Activated B cell treated with CpG ODN at 0.5 μM for 24 hours (primary cell): ENCODE results near the gene NLN. TPM values are rescaled to one million over a fixed set of nuclear protein-coding genes. Genes with fewer than 3 reads are reported as not detected.

Experiments
- ATAC-seq: fragments of 200-7000 bp; cut with Tn5 transposase; one replicate; pipeline ENCODE4 v1.10.0; 2021; ENCODE audit warnings: low read depth, mild to moderate bottlenecking, moderate library complexity
- CTCF ChIA-PET: fragments of 350-600 bp; sonication (Branson Sonifier 250); formaldehyde crosslinking; loops from one replicate; lab custom pipeline; 2021; ENCODE audit warnings: antibody characterized with exemption; lab: Charles Lee
- POLR2A ChIA-PET: fragments of 350-600 bp; sonication (Branson Sonifier 250); formaldehyde crosslinking; loops from one replicate; lab custom pipeline; 2021; ENCODE audit warnings: antibody characterized with exemption; lab: Charles Lee
- DNase-seq: peaks from one replicate; pipeline ENCODE4 v3.0.0; 2022
- H3K27ac Mint-ChIP-seq: one replicate; pipeline ENCODE4 v1.8.0; 2020; ENCODE audit warnings: mixed read lengths
- H3K27me3 Mint-ChIP-seq: one replicate; pipeline ENCODE4 v1.8.0; 2021; ENCODE audit warnings: mixed read lengths
- H3K36me3 Mint-ChIP-seq: one replicate; pipeline ENCODE4 v1.8.0; 2021; ENCODE audit warnings: low read depth, mixed read lengths
- H3K4me1 Mint-ChIP-seq: one replicate; pipeline ENCODE4 v1.8.0; 2021; ENCODE audit warnings: mixed read lengths
- H3K4me3 Mint-ChIP-seq: one replicate; pipeline ENCODE4 v1.8.0; 2020; ENCODE audit warnings: mild to moderate bottlenecking, mixed read lengths
- H3K9me3 Mint-ChIP-seq: one replicate; pipeline ENCODE4 v1.8.0; 2020; ENCODE audit warnings: mixed read lengths
- intact Hi-C: fragments of 100-400 bp; cut with micrococcal nuclease; formaldehyde crosslinking; loops from one replicate; pipeline ENCODE4 v1.15.1; 2024
- total RNA-seq: library from RNA; stranded (reverse); gene quantifications from 2 replicates; pipeline ENCODE4 v1.2.3, GENCODE V29; 2022
- TF ChIP-seq, protein P1 (sequence below): fragments of 200-600 bp; IDR thresholded peaks from one replicate; pipeline ENCODE4 v1.8.0; 2022; ENCODE audit warnings: antibody characterized with exemption, mild to moderate bottlenecking

Gene NLN
- total RNA-seq, 1 donor from 2014 or later: 16.5 TPM

DNA sequence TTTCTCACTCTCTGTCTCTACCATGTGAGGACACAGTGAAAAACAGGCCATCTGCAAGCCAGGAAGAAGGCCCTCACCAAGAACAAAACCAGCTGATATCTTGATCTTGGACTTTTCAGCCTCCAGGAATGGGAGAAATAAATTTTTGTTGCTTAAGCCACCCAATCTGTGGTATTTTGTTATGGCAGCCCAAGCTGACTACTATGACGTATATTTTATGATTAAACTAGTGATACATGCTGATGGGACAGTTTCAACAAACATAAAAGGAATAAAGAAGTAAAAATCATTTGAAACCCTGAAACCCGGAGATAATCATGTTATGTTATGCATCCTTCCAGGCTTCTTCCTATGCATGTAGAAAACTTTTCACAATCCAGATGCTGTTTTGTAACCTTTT, 132.9 kb downstream of the NLN start:
- Mint-ChIP-seq H3K4me1 (peaks cover 8% of the 10 kb centered on the region), H3K4me3 (no peak overlapping the region), H3K9me3 (peaks cover 4% of the 10 kb centered on the region), H3K36me3 (no peaks in the 10 kb centered on the region), H3K27ac (no peak overlapping the region), H3K27me3 (peaks cover 5% of the 10 kb centered on the region)
- CTCF ChIA-PET: no interaction called here
- ATAC-seq (no peak), DNase-seq (no peak)
- POLR2A ChIA-PET: no interaction called here
- TF ChIP-seq, protein P1, sequence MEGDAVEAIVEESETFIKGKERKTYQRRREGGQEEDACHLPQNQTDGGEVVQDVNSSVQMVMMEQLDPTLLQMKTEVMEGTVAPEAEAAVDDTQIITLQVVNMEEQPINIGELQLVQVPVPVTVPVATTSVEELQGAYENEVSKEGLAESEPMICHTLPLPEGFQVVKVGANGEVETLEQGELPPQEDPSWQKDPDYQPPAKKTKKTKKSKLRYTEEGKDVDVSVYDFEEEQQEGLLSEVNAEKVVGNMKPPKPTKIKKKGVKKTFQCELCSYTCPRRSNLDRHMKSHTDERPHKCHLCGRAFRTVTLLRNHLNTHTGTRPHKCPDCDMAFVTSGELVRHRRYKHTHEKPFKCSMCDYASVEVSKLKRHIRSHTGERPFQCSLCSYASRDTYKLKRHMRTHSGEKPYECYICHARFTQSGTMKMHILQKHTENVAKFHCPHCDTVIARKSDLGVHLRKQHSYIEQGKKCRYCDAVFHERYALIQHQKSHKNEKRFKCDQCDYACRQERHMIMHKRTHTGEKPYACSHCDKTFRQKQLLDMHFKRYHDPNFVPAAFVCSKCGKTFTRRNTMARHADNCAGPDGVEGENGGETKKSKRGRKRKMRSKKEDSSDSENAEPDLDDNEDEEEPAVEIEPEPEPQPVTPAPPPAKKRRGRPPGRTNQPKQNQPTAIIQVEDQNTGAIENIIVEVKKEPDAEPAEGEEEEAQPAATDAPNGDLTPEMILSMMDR: no peak
- intact Hi-C loops: no loop called here

DNA sequence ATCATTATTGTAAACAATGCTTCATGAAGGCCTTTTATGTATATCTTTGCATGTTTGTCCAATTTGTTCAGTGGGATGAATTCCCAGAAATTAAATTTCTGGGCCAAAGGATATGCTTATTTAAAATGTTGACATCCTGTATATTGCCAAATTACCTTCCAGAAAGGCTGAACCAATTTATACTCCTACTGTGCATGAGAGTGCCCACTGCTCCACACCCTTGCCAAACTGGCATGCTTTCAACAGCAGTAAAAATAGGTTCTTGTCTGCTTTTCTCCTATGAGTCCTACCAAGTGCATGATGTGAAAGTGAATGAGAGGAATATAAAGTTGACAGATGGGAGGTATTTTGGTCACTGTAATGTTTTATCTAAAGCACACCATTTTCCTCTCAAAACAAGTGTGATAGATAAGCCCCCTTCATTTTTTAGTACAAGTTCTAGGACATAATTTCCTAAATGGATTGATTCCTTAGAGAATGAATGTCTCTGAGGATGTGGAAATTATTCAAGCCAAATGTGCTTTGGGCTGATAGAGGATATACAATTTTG, 133.8 kb downstream of the NLN start:
- ChIA-PET CTCF (no interaction called here), POLR2A (no interaction called here)
- TF ChIP-seq, protein P1: no peak
- no peak for DNase-seq
- H3K9me3 Mint-ChIP-seq: peaks cover 4% of the 10 kb centered on the region
- peaks cover 8% of the 10 kb centered on the region for H3K4me1 Mint-ChIP-seq
- no peaks in the 10 kb centered on the region for H3K36me3 Mint-ChIP-seq
- intact Hi-C loops: no loop called here
- peaks cover 5% of the 10 kb centered on the region for H3K27me3 Mint-ChIP-seq
- no peak for ATAC-seq
- no peak overlapping the region for H3K27ac Mint-ChIP-seq
- H3K4me3 Mint-ChIP-seq: no peak overlapping the region

DNA sequence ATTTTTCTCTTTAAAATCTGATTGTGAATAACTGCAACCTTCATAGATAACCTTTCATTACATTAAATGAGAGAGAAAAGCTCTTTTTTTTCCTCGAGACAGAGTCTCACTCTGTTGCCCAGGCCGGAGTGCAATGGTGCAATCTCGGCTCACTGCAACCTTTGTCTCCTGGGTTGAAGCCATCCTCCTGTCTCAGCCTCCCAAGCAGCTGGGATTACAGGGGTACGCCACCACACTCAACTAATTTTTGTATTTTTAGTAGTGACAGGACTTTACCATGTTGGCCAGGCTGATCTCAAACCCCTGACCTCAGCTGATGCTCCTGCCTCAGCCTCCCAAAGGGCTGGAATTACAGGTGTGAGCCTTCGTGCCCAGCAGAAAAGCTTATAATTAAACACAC, 134.5 kb downstream of the NLN start:
- CTCF ChIA-PET: no interaction called here
- POLR2A ChIA-PET: no interaction called here
- Mint-ChIP-seq H3K27me3 (peaks cover 5% of the 10 kb centered on the region), H3K9me3 (peaks cover 3% of the 10 kb centered on the region), H3K4me3 (no peak overlapping the region), H3K27ac (no peak overlapping the region), H3K4me1 (peaks cover 8% of the 10 kb centered on the region), H3K36me3 (no peaks in the 10 kb centered on the region)
- intact Hi-C loops: no loop called here
- TF ChIP-seq, protein P1: no peak
- no peak for ATAC-seq
- no peak for DNase-seq

DNA sequence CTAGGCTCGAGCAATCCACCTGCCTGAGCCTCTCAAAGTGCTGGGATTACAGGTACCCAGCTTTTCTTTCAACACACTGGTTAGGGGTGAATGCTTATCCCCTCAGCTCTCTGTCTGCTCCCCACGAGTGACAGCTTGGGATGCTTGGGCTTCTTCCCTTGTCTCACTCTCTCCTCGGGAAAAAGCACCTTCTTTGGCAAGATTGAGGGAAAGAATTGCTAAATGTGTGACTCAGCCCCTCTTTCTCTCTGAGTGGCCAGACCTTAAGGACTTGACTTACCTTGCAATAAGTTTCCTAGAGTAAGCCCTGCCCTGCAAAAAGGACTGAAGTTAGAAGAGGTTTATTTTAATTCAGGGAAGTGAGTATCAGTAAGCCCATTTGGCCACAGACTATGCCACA, 136.3 kb downstream of the NLN start:
- no peaks in the 10 kb centered on the region for H3K9me3 Mint-ChIP-seq

DNA sequence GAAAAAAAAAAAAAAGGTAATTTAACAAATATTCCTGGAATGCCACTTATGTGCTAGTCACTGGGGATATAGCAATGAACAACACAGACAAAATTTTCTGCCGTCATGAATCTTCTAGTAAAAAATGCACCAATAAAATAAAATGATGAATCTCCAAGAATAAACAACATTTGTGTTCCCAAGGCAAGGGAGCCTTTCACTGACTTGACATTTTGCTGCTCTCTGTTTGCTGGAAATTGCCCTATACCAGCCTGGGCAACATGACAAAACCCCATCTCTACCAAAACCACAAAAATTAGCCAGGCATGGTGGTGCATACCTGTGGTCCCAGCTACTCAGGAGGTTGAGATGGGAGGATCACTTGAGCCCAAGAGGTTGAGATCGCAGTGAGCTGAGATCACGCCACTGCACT, 139.8 kb downstream of the NLN start:
- DNase-seq (no peak), ATAC-seq (no peak)
- H3K27ac Mint-ChIP-seq: no peak overlapping the region
- H3K4me1 Mint-ChIP-seq: peaks cover 10% of the 10 kb centered on the region
- H3K9me3 Mint-ChIP-seq: no peaks in the 10 kb centered on the region
- TF ChIP-seq, protein P1: no peak
- no peaks in the 10 kb centered on the region for H3K36me3 Mint-ChIP-seq
- peaks cover 5% of the 10 kb centered on the region for H3K27me3 Mint-ChIP-seq
- POLR2A ChIA-PET: no interaction called here
- CTCF ChIA-PET: no interaction called here
- no peak overlapping the region for H3K4me3 Mint-ChIP-seq
- intact Hi-C loops: no loop called here

More for the DNA sequence above, 136.3 kb downstream of the NLN start:
- POLR2A ChIA-PET: no interaction called here
- DNase-seq (no peak), ATAC-seq (no peak)
- Mint-ChIP-seq H3K27me3 (peaks cover 5% of the 10 kb centered on the region), H3K4me3 (no peak overlapping the region), H3K27ac (no peak overlapping the region), H3K4me1 (peaks cover 8% of the 10 kb centered on the region), H3K36me3 (no peaks in the 10 kb centered on the region)
- CTCF ChIA-PET: no interaction called here
- intact Hi-C loops: no loop called here
- TF ChIP-seq, protein P1: no peak
